NCI-H2029 treated with DMSO at 0.1 percent for 48 hours (cell line): Measurements from ENCODE around the gene SMTNL1.

Experiments
- DNase-seq: peaks from one replicate; lab custom pipeline; 2025; lab: John Stamatoyannopoulos, UW

The SMTNL1 gene

DNA sequence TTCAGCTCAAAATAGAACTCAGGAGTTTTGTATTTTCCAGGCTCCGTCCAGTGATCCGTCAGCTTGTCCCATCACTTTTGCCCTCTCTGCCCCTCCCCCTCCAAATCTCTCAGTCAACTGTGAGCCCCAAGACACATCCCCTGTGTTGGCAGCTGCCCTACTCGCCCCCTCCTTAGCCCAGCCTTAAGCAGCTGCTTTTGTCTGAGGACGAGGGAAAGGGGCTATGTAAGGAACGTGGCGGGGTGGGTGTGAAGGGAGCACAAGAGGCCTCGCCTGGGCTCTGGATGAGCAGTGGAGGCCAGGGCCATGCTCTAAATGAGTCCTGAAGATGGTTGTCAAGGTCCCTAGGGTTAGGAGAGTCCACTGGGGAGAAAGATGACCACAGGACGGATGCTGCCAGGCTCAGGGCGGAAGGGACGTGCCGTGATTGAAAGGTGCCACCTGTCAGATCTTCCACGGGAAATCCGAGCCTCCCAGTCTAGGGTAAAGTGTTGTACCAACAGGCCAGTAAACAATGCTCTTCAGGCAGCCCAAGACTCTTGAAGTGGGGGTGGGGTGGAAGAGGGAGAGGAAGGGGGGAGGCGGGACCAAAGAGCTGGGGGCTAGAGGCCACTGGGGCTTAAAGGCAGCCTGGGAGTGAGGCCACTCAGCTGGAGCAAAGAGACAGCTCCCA, at the start of gene SMTNL1:
TSS of gene SMTNL1 (plus strand) at position 649 of the 673 bp plus-strand sequence. CDS start 5,048 bp downstream, outside the sequence.
- peak; percentile 15 for DNase-seq

- no peak for DNase-seq
These were observed 49.3 kb upstream of the SMTNL1 start for GRCh38 chr11:57487920-57488659.

GRCh38 chr11:57490456-57491248, 46.7 kb upstream of the SMTNL1 start:
- DNase-seq: no peak

GRCh38 chr11:57491371-57492061, 45.9 kb upstream of the SMTNL1 start:
- no peak for DNase-seq

- DNase-seq: peak; percentile 33
These were observed 43.6 kb upstream of the SMTNL1 start for GRCh38 chr11:57493507-57494503.

DNA sequence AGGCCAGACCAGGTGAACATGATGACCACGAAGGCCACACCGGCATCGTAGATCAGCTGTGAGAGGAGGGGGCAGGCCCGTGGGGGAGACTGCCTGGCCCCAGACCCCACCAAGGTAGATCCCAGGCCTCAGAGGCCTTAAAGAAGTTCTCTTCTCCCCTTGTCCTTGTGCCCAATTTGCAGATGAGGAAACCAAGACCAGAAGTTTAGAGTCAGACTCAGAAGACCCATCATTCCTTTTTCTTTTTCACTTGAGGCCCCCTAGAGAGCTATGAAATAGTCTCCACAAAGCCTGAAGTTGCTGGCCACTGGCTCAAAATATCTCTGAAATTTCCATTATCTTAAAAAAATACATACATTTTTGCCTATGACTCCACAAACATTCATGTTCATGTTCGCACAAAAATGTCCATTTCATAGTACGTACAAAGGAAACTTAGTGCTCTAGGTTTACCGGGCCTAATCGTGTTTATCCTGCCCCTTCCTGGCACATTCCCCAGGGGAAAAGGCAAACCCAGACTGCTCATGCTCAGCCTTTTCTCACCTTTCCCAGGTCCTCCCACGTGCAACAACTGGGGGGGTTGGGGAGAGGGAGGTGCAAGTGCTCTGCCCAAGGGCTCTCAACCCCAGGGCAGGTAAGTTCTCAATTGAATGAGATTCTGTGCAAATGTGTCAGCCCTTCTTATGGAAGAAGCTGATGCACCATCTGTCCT, 41.1 kb upstream of the SMTNL1 start:
- no peak for DNase-seq

- no peak for DNase-seq
These were observed 39.8 kb upstream of the SMTNL1 start for GRCh38 chr11:57497303-57498247.

GRCh38 chr11:57498540-57498939, 38.9 kb upstream of the SMTNL1 start:
- no peak for DNase-seq

- peak; percentile 81 for DNase-seq
These were observed 37.9 kb upstream of the SMTNL1 start for GRCh38 chr11:57499413-57499982.

DNA sequence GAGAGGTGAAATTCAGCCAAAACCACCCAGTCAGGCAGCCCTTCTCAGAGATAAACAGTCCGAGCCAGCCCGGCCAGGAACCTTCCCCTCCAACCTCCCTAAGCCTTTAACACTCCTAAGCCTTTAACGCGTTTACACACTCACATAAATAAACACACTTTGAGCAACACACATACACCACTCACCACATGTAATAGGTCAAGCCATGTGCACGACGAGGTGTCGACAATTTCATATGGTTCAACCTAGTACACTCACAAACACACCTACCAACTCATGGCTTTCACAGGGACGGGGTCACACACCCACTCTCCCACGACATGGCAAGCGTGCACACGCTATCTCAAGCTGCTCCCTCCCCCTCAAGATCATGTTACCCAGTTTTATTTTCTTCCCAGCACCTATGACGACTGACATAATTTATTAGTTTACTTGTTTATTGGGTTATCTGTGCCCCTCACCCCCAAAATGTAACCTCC, 37.4 kb upstream of the SMTNL1 start:
- DNase-seq: no peak

DNA sequence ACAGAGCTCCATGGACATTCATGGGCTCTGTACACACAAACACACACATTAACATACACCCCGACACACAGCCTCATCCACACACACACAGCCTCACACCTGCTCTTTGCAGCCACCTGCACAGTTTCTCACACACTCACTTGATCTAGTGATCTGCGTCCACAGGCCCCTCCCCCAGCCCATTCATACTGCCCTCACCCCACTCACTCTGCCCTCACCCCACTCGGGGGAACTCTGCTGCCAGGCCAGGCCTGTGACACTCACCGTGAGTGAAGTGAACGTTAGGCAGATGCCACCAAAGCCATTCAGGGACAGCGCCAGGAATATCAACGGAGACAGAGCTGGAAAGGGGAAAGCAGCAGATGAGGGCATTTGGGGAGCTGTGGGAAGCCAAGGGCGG, 36.9 kb upstream of the SMTNL1 start:
- no peak for DNase-seq

GRCh38 chr11:57500926-57501325, 36.5 kb upstream of the SMTNL1 start:
- no peak for DNase-seq

- no peak for DNase-seq
These were observed 35.4 kb upstream of the SMTNL1 start for GRCh38 chr11:57501953-57502352.

GRCh38 chr11:57502376-57502775, 35.0 kb upstream of the SMTNL1 start:
- peak; percentile 18 for DNase-seq

DNA sequence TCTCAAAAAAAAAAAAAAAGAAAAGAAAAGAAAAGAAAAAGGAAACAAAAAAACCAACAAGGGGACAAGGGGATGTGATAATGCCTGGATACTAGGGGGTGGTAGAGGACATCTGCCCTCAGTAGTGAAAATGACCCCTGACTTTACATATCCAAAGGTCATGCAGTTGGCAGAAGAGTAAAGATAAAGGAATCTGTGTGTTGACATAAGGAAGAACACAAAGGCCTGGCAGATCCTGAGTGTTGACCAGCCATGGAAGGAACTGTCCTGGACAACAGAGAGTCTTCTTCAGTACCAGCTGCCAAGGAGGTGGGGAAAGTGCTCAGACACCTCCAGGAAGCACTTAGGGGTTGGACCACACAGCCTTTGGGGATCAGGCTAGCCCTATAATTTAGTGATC, 34.5 kb upstream of the SMTNL1 start:
- no peak for DNase-seq

- DNase-seq: no peak
These were observed 32.9 kb upstream of the SMTNL1 start for GRCh38 chr11:57504511-57504910.

DNA sequence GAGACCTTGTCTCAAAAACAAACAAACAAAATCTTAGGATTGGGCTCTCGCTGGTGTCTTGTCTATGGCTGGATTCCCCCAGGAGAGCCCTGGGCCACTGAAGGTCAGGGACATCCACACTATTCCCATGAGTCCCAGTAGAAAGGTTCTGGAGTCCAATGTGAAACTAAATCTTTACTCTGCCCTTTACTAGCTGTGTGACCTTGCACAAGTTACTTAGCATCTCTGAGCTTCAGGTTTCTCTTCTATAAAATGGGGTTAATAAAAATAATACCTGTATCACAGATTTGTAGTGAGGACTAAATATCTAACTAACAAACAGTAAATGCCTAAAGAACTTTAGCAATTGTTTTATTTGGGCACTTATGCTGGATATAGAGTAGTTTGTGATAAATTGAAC, 30.9 kb upstream of the SMTNL1 start:
- DNase-seq: no peak

GRCh38 chr11:57508341-57509170, 28.8 kb upstream of the SMTNL1 start:
- no peak for DNase-seq
